ENCODE measurements around the gene PRKD1. TPM values are rescaled to one million over a fixed set of nuclear protein-coding genes. Genes with fewer than 3 reads are reported as not detected.

PRKD1 gene
- total and polyA plus RNA-seq, 10 of the 15 experiments (the other 5 are each of a cell fraction or from before 2014, with no cell fraction given) = 0.02 to 0.56 TPM; not detected in 8

GRCh38 chr14:29810682-29811081 lies 117.0 kb downstream of the PRKD1 start:
- H3K79me2 ChIP-seq (ENCODE audit: control insufficient read depth, insufficient read depth, low read length) = no peaks in the 10 kb centered on the region
- no peaks in the 10 kb centered on the region for H3K4me1 ChIP-seq (ENCODE audit: control insufficient read depth, insufficient read depth, low read length)
- in situ Hi-C loops (cut with MboI) = no loop called here
- TF ChIP-seq POLR2A (IDR thresholded peaks at IDR 0.05; ENCODE audit: low read depth, low read length) = no peak
- TF ChIP-seq ZZZ3 (IDR thresholded peaks at IDR 0.05; ENCODE audit: control insufficient read depth, insufficient read length, low read depth) = no peak
- no peak for TF ChIP-seq NRF1 (conservative IDR thresholded peaks at IDR 0.05; ENCODE audit: low read depth, low read length)
- TF ChIP-seq TCF12 (IDR thresholded peaks at IDR 0.05; ENCODE audit: low read depth, low read length) = no peak
- TF ChIP-seq RB1 (IDR thresholded peaks at IDR 0.05; ENCODE audit: borderline replicate concordance) = no peak
- TF ChIP-seq NFIC (IDR thresholded peaks at IDR 0.05; ENCODE audit: low read depth, low read length) = no peak
- no peak for TF ChIP-seq KLF5 (IDR thresholded peaks at IDR 0.05; ENCODE audit: partially characterized antibody)
- TF ChIP-seq KDM1A (IDR thresholded peaks at IDR 0.05; ENCODE audit: borderline replicate concordance) = no peak
- no peak for TF ChIP-seq CEBPB (IDR thresholded peaks at IDR 0.05; ENCODE audit: borderline replicate concordance in 1 of 2, low read depth in 2 of 2, low read length in 2 of 2)
- TF ChIP-seq ZSCAN29 (IDR thresholded peaks at IDR 0.05) = no peak
- no peak for TF ChIP-seq IKZF2 (IDR thresholded peaks at IDR 0.05)
- TF ChIP-seq NBN (IDR thresholded peaks at IDR 0.05) = no peak
- TF ChIP-seq NR2F1 (conservative IDR thresholded peaks at IDR 0.05) = no peak
- no peak for TF ChIP-seq WRNIP1 (IDR thresholded peaks at IDR 0.05; ENCODE audit: borderline replicate concordance, low read depth, low read length)
- no peak for TF ChIP-seq PAX5 (IDR thresholded peaks at IDR 0.05; ENCODE audit: borderline replicate concordance, low read depth, low read length)
- TF ChIP-seq SMAD1 (IDR thresholded peaks at IDR 0.05; ENCODE audit: low read depth, partially characterized antibody) = no peak
- no peak for TF ChIP-seq BRCA1 (IDR thresholded peaks at IDR 0.05; ENCODE audit: low read depth, low read length)
- no TSS peak for BruUV-seq (replicated peaks)
- no peaks in the 10 kb centered on the region for H3K27me3 ChIP-seq (replicated peaks in 1 of 2; ENCODE audit: control insufficient read depth in 2 of 2, insufficient read depth in 2 of 2, low read length in 1 of 2)
- SMC1A ChIA-PET (ENCODE audit: uncharacterized antibody, unreplicated experiment) = no interaction called here
- H3K27ac ChIP-seq (ENCODE audit: control insufficient read depth, insufficient read depth) = no peak overlapping the region
- FAIRE-seq (no peak), DNase-seq (ENCODE audit: low read depth, low spot score) (no peak), ATAC-seq (no peak)
- no peaks in the 10 kb centered on the region for H3K36me3 ChIP-seq (ENCODE audit: control insufficient read depth in 2 of 2, insufficient read depth in 2 of 2, low read length in 1 of 2)
- no peak overlapping the region for H3K4me2 ChIP-seq (ENCODE audit: control insufficient read depth, insufficient read depth)
- no peaks in the 10 kb centered on the region; the same call in 2 of the 3 replicates for H3K9me3 ChIP-seq (replicated peaks; ENCODE audit: control insufficient read depth, insufficient read depth, low read length)
- intact Hi-C loops (cut with micrococcal nuclease; ENCODE audit: unreplicated experiment) = no loop called here
- POLR2A ChIA-PET = no interaction called here
- RAD21 ChIA-PET (ENCODE audit: unreplicated experiment) = no interaction called here
- no peak overlapping the region for H3K9ac ChIP-seq (ENCODE audit: control insufficient read depth, insufficient read depth, low read length)
- CTCF ChIA-PET = no interaction called here
- H4K20me1 ChIP-seq (ENCODE audit: control insufficient read depth, insufficient read depth) = no peaks in the 10 kb centered on the region
- no peak overlapping the region for H3K4me3 ChIP-seq
- H2AFZ ChIP-seq (ENCODE audit: control insufficient read depth, low read depth, low read length) = no peak overlapping the region
